Cortex of kidney (tissue), 1 donor: ENCODE measurements around the gene FBXW8.

ENCODE experiments used
- DNase-seq: peaks from one replicate; lab custom pipeline; 2025; lab: John Stamatoyannopoulos, UW

The FBXW8 gene

GRCh38 chr12:116887244-116887643, 23.5 kb upstream of the FBXW8 start:
- no peak for DNase-seq

GRCh38 chr12:116887897-116888296, 22.9 kb upstream of the FBXW8 start:
- DNase-seq, result no peak

- DNase-seq, result no peak
Observed at GRCh38 chr12:116890330-116890729, 20.4 kb upstream of the FBXW8 start.

GRCh38 chr12:116891019-116891418, 19.7 kb upstream of the FBXW8 start:
- no peak for DNase-seq

GRCh38 chr12:116892349-116893140, 18.2 kb upstream of the FBXW8 start:
- no peak for DNase-seq

- DNase-seq, result no peak
Observed at GRCh38 chr12:116894913-116895312, 15.8 kb upstream of the FBXW8 start.

GRCh38 chr12:116896411-116896924, 14.3 kb upstream of the FBXW8 start:
- DNase-seq, result no peak

GRCh38 chr12:116897476-116897875, 13.3 kb upstream of the FBXW8 start:
- no peak for DNase-seq

- DNase-seq, result no peak
Observed at GRCh38 chr12:116898669-116899068, 12.1 kb upstream of the FBXW8 start.

- DNase-seq, result no peak
Observed at GRCh38 chr12:116901612-116902011, 9.1 kb upstream of the FBXW8 start.

- no peak for DNase-seq
Observed at GRCh38 chr12:116903818-116904217, 6.9 kb upstream of the FBXW8 start.

- no peak for DNase-seq
Observed at GRCh38 chr12:116906285-116906684, 4.5 kb upstream of the FBXW8 start.

GRCh38 chr12:116910280-116910644, 488 bp upstream of the FBXW8 start:
- DNase-seq, result no peak

GRCh38 chr12:116915326-116915725, 4.6 kb downstream of the FBXW8 start:
- no peak for DNase-seq

GRCh38 chr12:116916122-116916521, 5.4 kb downstream of the FBXW8 start:
- no peak for DNase-seq

GRCh38 chr12:116916714-116917114, 6.0 kb downstream of the FBXW8 start:
- no peak for DNase-seq

GRCh38 chr12:116918464-116918863, 7.7 kb downstream of the FBXW8 start:
- no peak for DNase-seq

- DNase-seq, result no peak
Observed at GRCh38 chr12:116919247-116919661, 8.5 kb downstream of the FBXW8 start.

- DNase-seq, result no peak
Observed at GRCh38 chr12:116919706-116920485, 9.1 kb downstream of the FBXW8 start.

- no peak for DNase-seq
Observed at GRCh38 chr12:116920939-116921338, 10.2 kb downstream of the FBXW8 start.

- DNase-seq, result no peak
Observed at GRCh38 chr12:116922194-116922897, 11.6 kb downstream of the FBXW8 start.
